Subcutaneous preadipocyte (primary cell): ENCODE measurements around the gene MMP1. TPM values are rescaled to one million over a fixed set of nuclear protein-coding genes. Genes with fewer than 3 reads are reported as not detected.

Experiments used
- total RNA-seq: library from RNA; depleted of rRNA; stranded (reverse); fragments of >200 nt; gene quantifications from 2 replicates; pipeline ENCODE4 v1.2.3, GENCODE V29; 2012

MMP1 gene
- total RNA-seq = 4.4 and 681 TPM in 2 replicates

GRCh38 chr11:102798012-102798746 is at the start of gene MMP1:
MMP1 (minus strand) TSS chr11:102798160; CDS start chr11:102798092, 68 bp downstream.

GRCh38 chr11:102843489-102843888 is 45.5 kb upstream of the MMP1 start, which contains the start of gene MMP3:
MMP3 (minus strand) TSS chr11:102843609; CDS start chr11:102843546, 63 bp downstream.

GRCh38 chr11:102780491-102780918 is 17.5 kb downstream of the MMP1 start, which contains the start of gene MMP10:
MMP10 (minus strand) TSS chr11:102780628; CDS start chr11:102780591, 37 bp downstream.

Other genes with a start within 250 kb of the MMP1 start
- not detected in 2 replicates for gene MMP20, start 172.8 kb downstream of the MMP1 start, total RNA-seq
- gene MMP27, start 92.4 kb downstream of the MMP1 start, total RNA-seq = under 0.01 TPM in 1 of 2 replicates, not detected in the other
- gene MMP8, start 73.2 kb downstream of the MMP1 start, total RNA-seq = not detected in 2 replicates
- gene MMP10, start 17.5 kb downstream of the MMP1 start, total RNA-seq = not detected in 2 replicates
- 1.8 and 64.3 TPM in 2 replicates for gene MMP3, start 45.4 kb upstream of the MMP1 start, total RNA-seq
- 0.59 TPM in 1 of 2 replicates, not detected in the other for gene MMP12, start 76.8 kb upstream of the MMP1 start, total RNA-seq
- not detected in 2 replicates for gene MMP13, start 157.6 kb upstream of the MMP1 start, total RNA-seq